Endothelial cell of hepatic sinusoid (primary cell): ENCODE results near the gene PVR.

Experiments used
- in situ Hi-C: cut with HindIII; loops from 2 replicates; pipeline ENCODE4 v1.10.0; 2017; ENCODE audit warnings: low sequenced_read_pairs

PVR gene

GRCh38 chr19:44642377-44642776 lies 1.3 kb upstream of the PVR start:
- in situ Hi-C loops = loop anchor here (5.0 kb wide), 1 partner anchor 65 kb away; no protein-coding TSS in a partner anchor

- in situ Hi-C loops = loop anchor here (5.0 kb wide), 1 partner anchor 67 kb away; no protein-coding TSS in a partner anchor
Observed at GRCh38 chr19:44644402-44645016, 799 bp downstream of the PVR start.

GRCh38 chr19:44645407-44646048 lies 1.8 kb downstream of the PVR start:
- in situ Hi-C loops = no loop called here

- in situ Hi-C loops = no loop called here
Observed at GRCh38 chr19:44646049-44646416, 2.3 kb downstream of the PVR start.

GRCh38 chr19:44647144-44647543 lies 3.4 kb downstream of the PVR start:
- in situ Hi-C loops = no loop called here

- in situ Hi-C loops = no loop called here
Observed at GRCh38 chr19:44648631-44649251, 5.0 kb downstream of the PVR start.

- in situ Hi-C loops = no loop called here
Observed at GRCh38 chr19:44649578-44650145, 6.0 kb downstream of the PVR start.

- in situ Hi-C loops = no loop called here
Observed at GRCh38 chr19:44653343-44653742, 9.6 kb downstream of the PVR start.

GRCh38 chr19:44653977-44654774 lies 10.5 kb downstream of the PVR start:
- in situ Hi-C loops = no loop called here

- in situ Hi-C loops = no loop called here
Observed at GRCh38 chr19:44657211-44657921, 13.7 kb downstream of the PVR start.

- in situ Hi-C loops = no loop called here
Observed at GRCh38 chr19:44658069-44658733, 14.5 kb downstream of the PVR start.

- in situ Hi-C loops = no loop called here
Observed at GRCh38 chr19:44660081-44660480, 16.4 kb downstream of the PVR start.

GRCh38 chr19:44661205-44661604 lies 17.5 kb downstream of the PVR start:
- in situ Hi-C loops = no loop called here

- in situ Hi-C loops = no loop called here
Observed at GRCh38 chr19:44661904-44662303, 18.2 kb downstream of the PVR start.

GRCh38 chr19:44662691-44663385 lies 19.1 kb downstream of the PVR start:
- in situ Hi-C loops = no loop called here

GRCh38 chr19:44663996-44664395 lies 20.3 kb downstream of the PVR start:
- in situ Hi-C loops = no loop called here

- in situ Hi-C loops = no loop called here
Observed at GRCh38 chr19:44664976-44665375, 21.3 kb downstream of the PVR start.

GRCh38 chr19:44666852-44667556 lies 23.3 kb downstream of the PVR start:
- in situ Hi-C loops = no loop called here
